H9 (cell line): ENCODE measurements around the gene ZNF281. TPM values are rescaled to one million over a fixed set of nuclear protein-coding genes. Genes with fewer than 3 reads are reported as not detected.

Experiments
- DNase-seq: peaks from one replicate; pipeline ENCODE4 v3.0.0-alpha.2; 2017
- H2AFZ ChIP-seq: one replicate; pipeline ENCODE4 v1.6.1; 2013; ENCODE audit warnings: mild to moderate bottlenecking, low read length, control low read depth, moderate library complexity
- H2AK5ac ChIP-seq: 2 replicates; pipeline ENCODE4 v1.6.1; 2013; ENCODE audit warnings: low read length, control low read depth, mixed read lengths; ENCODE audit not compliant: insufficient read length
- H2BK120ac ChIP-seq: one replicate; pipeline ENCODE4 v1.6.1; 2013; ENCODE audit warnings: low read depth, mild to moderate bottlenecking, low read length, control low read depth, inconsistent platforms; ENCODE audit not compliant: poor library complexity, severe bottlenecking
- H2BK12ac ChIP-seq: 2 replicates; pipeline ENCODE4 v1.6.1; 2013; ENCODE audit warnings: low read length, control low read depth, mixed read lengths, low read depth; ENCODE audit not compliant: insufficient read length
- H2BK15ac ChIP-seq: 2 replicates; pipeline ENCODE4 v1.6.1; 2013; ENCODE audit warnings: low read depth, low read length, control low read depth
- H2BK20ac ChIP-seq: one replicate; pipeline ENCODE4 v1.6.1; 2013; ENCODE audit warnings: low read depth, mild to moderate bottlenecking, low read length, control low read depth, inconsistent platforms; ENCODE audit not compliant: poor library complexity, severe bottlenecking
- H2BK5ac ChIP-seq: 2 replicates; pipeline ENCODE4 v1.6.1; 2013; ENCODE audit warnings: low read length, control low read depth, mixed read lengths; ENCODE audit not compliant: insufficient read length
- H3K14ac ChIP-seq: 2 replicates; pipeline ENCODE4 v1.6.1; 2013; ENCODE audit warnings: low read length, control low read depth; ENCODE audit not compliant: insufficient read depth
- H3K18ac ChIP-seq: 2 replicates; pipeline ENCODE4 v1.6.1; 2013; ENCODE audit warnings: low read depth, mild to moderate bottlenecking, mixed read lengths, low read length, control low read depth; ENCODE audit not compliant: insufficient read length
- H3K23ac ChIP-seq: 2 replicates; pipeline ENCODE4 v1.6.1; 2013; ENCODE audit warnings: low read length, control low read depth, mixed read lengths, low read depth; ENCODE audit not compliant: insufficient read length
- H3K23me2 ChIP-seq: 2 replicates; pipeline ENCODE4 v1.6.1; 2013; ENCODE audit warnings: low read depth, mild to moderate bottlenecking, mixed read lengths, low read length, control low read depth; ENCODE audit not compliant: insufficient read length, poor library complexity, severe bottlenecking
- H3K27ac ChIP-seq: 2 replicates; pipeline ENCODE4 v1.5.1; 2013; ENCODE audit warnings: low read length, control low read depth, mixed read lengths, low read depth; ENCODE audit not compliant: insufficient read length
- H3K27me3 ChIP-seq: 2 replicates; pipeline ENCODE4 v1.6.1; 2013; ENCODE audit warnings: low read length, control low read depth, inconsistent platforms; ENCODE audit not compliant: insufficient read depth
- H3K4ac ChIP-seq: 2 replicates; pipeline ENCODE4 v1.6.1; 2013; ENCODE audit warnings: low read depth, mild to moderate bottlenecking, control low read depth, inconsistent platforms, low read length, moderate library complexity
- H3K4me1 ChIP-seq: 2 replicates; pipeline ENCODE4 v1.6.1; 2013; ENCODE audit warnings: low read length, control low read depth, inconsistent platforms; ENCODE audit not compliant: insufficient read depth
- H3K4me2 ChIP-seq: 2 replicates; pipeline ENCODE4 v1.6.1; 2013; ENCODE audit warnings: low read length, control low read depth, mixed read lengths; ENCODE audit not compliant: insufficient read length, insufficient read depth
- H3K56ac ChIP-seq: 2 replicates; pipeline ENCODE4 v1.6.1; 2013; ENCODE audit warnings: low read depth, mild to moderate bottlenecking, mixed read lengths, low read length, control low read depth; ENCODE audit not compliant: insufficient read length
- H3K79me1 ChIP-seq: 2 replicates; pipeline ENCODE4 v1.6.1; 2013; ENCODE audit warnings: low read depth, mild to moderate bottlenecking, moderate library complexity, low read length, control low read depth, inconsistent platforms; ENCODE audit not compliant: insufficient read depth, poor library complexity, severe bottlenecking
- H3K79me2 ChIP-seq: 2 replicates; pipeline ENCODE4 v1.6.1; 2013; ENCODE audit warnings: low read length, control low read depth, inconsistent platforms; ENCODE audit not compliant: insufficient read depth
- H3K9ac ChIP-seq: 2 replicates; pipeline ENCODE4 v1.6.1; 2013; ENCODE audit warnings: low read length, control low read depth, mixed read lengths; ENCODE audit not compliant: insufficient read length; ENCODE audit errors: extremely low read depth
- H3K9me3 ChIP-seq: one replicate; pipeline ENCODE4 v1.6.1; 2013; ENCODE audit warnings: low read depth, low read length, inconsistent platforms; ENCODE audit not compliant: control insufficient read depth
- H3T11ph ChIP-seq: one replicate; pipeline ENCODE4 v1.6.1; 2013; ENCODE audit warnings: mild to moderate bottlenecking, low read length, control low read depth, inconsistent platforms
- H4K20me1 ChIP-seq: one replicate; pipeline ENCODE4 v1.6.1; 2013; ENCODE audit not compliant: control insufficient read depth, insufficient read length, insufficient read depth
- H4K5ac ChIP-seq: 2 replicates; pipeline ENCODE4 v1.6.1; 2013; ENCODE audit warnings: low read depth, mild to moderate bottlenecking, mixed read lengths, low read length, control low read depth; ENCODE audit not compliant: insufficient read length
- H4K8ac ChIP-seq: replicated peaks from 2 replicates; pipeline ENCODE4 v1.6.1; 2013; ENCODE audit warnings: low read length, control low read depth, mixed read lengths, low read depth; ENCODE audit not compliant: insufficient read length
- H4K91ac ChIP-seq: 2 replicates; pipeline ENCODE4 v1.6.1; 2013; ENCODE audit warnings: low read depth, mild to moderate bottlenecking, moderate library complexity, mixed read lengths, low read length, control low read depth; ENCODE audit not compliant: insufficient read length
- H3K27ac Mint-ChIP-seq, 3 experiments: 2 replicates in 2 of 3; 3 replicates in 1 of 3; pipeline ENCODE4 v1.8.0; 2020 to 2021; ENCODE audit warnings: mixed read lengths in 3 of 3, mild to moderate bottlenecking in 1 of 3, moderate library complexity in 1 of 3
- H3K27me3 Mint-ChIP-seq: 2 replicates; pipeline ENCODE4 v1.8.0; 2021; ENCODE audit warnings: low read depth, mild to moderate bottlenecking, moderate library complexity, mixed read lengths
- H3K36me3 Mint-ChIP-seq, 3 experiments: 2 replicates in 2 of 3; 3 replicates in 1 of 3; pipeline ENCODE4 v1.8.0; 2020 to 2021; ENCODE audit warnings: low read depth in 3 of 3, mixed read lengths in 3 of 3; ENCODE audit not compliant: insufficient read depth in 1 of 3
- H3K4me1 Mint-ChIP-seq, 2 experiments: 2 replicates each; pipeline ENCODE4 v1.8.0; 2020; ENCODE audit warnings: mixed read lengths in 2 of 2
- H3K4me3 Mint-ChIP-seq, 2 experiments: 2 replicates in 1 of 2; 3 replicates in 1 of 2; pipeline ENCODE4 v1.8.0; 2020 to 2021; ENCODE audit warnings: mild to moderate bottlenecking in 2 of 2, mixed read lengths in 2 of 2, moderate library complexity in 1 of 2
- H3K9me3 Mint-ChIP-seq, 2 experiments: 2 replicates in 1 of 2; 3 replicates in 1 of 2; pipeline ENCODE4 v1.8.0; 2020; ENCODE audit warnings: mild to moderate bottlenecking in 2 of 2, mixed read lengths in 2 of 2, moderate library complexity in 1 of 2
- CTCF ChIP-seq: fragments of 200-600 bp; sonication (generic); conservative IDR thresholded peaks from 3 replicates; pipeline ENCODE4 v1.8.0; 2021; ENCODE audit warnings: antibody characterized with exemption, mild to moderate bottlenecking
- WGBS: extraction: QIAGEN DNeasy Blood & Tissue Kit; methylation state at CpG from one replicate; pipeline ENCODE4 v1.1.7; 2013; ENCODE audit warnings: missing lambda C conversion rate, low lambda C conversion rate, mixed read lengths; ENCODE audit not compliant: insufficient read length; ENCODE audit errors: extremely low coverage; 5-methylcytosine and 5-hydroxymethylcytosine counted together
- total RNA-seq: library from RNA; stranded (reverse); gene quantifications from 2 replicates; pipeline ENCODE4 v1.2.1, GENCODE V29; 2021

ZNF281 gene
- total RNA-seq, 1 experiment from 2014 or later: 75.2 TPM

GRCh38 chr1:200406161-200406797 lies 3.6 kb downstream of the ZNF281 start:
- H3K9me3 Mint-ChIP-seq: peaks cover 0 to 3% of the 10 kb centered on the region in 2 experiments; a peak in 3 of 5 replicates
- Histone ChIP-seq H2AK5ac (no peak overlapping the region), H3K27ac (no peak overlapping the region), H2BK15ac (no peak overlapping the region), H2BK5ac (no peak overlapping the region), H3K18ac (no peak overlapping the region), H3K27me3 (no peaks in the 10 kb centered on the region), H3T11ph (no peak overlapping the region), H3K79me2 (peaks cover 29% of the 10 kb centered on the region), H2AFZ (no peak overlapping the region), H3K4me2 (peak overlapping the region; percentile 81), H3K23me2 (peaks cover 21% of the 10 kb centered on the region), H4K20me1 (no peaks in the 10 kb centered on the region), H4K5ac (no peak overlapping the region), H2BK20ac (no peak overlapping the region), H3K4ac (no peak overlapping the region), H3K23ac (no peak overlapping the region), H3K4me1 (peaks cover 15% of the 10 kb centered on the region; the same call in 1 of the 2 replicates), H2BK12ac (no peak overlapping the region), H3K56ac (no peak overlapping the region), H3K14ac (no peak overlapping the region), H3K79me1 (peaks cover 6% of the 10 kb centered on the region), H4K8ac (no peak overlapping the region), H3K9ac (no peak overlapping the region), H3K9me3 (no peaks in the 10 kb centered on the region), H2BK120ac (no peak overlapping the region), H4K91ac (no peak overlapping the region)
- peaks cover 36 to 67% (median 60%) of the 10 kb centered on the region in 3 experiments for H3K36me3 Mint-ChIP-seq
- DNase-seq: no peak
- no CpG with 5 or more reads among the region's 8 CpGs for WGBS
- peak overlapping the region in 1 of 3 experiments; percentile 46; a peak in 2 of 7 replicates for H3K27ac Mint-ChIP-seq
- H3K4me3 Mint-ChIP-seq: peak overlapping the region; percentile 70 to 91
- H3K27me3 Mint-ChIP-seq: no peaks in the 10 kb centered on the region
- no peak for TF ChIP-seq CTCF
- peaks cover 64 to 67% of the 10 kb centered on the region in 2 experiments for H3K4me1 Mint-ChIP-seq
